ENCODE measurements around the gene S100A2.

The S100A2 gene

DNA sequence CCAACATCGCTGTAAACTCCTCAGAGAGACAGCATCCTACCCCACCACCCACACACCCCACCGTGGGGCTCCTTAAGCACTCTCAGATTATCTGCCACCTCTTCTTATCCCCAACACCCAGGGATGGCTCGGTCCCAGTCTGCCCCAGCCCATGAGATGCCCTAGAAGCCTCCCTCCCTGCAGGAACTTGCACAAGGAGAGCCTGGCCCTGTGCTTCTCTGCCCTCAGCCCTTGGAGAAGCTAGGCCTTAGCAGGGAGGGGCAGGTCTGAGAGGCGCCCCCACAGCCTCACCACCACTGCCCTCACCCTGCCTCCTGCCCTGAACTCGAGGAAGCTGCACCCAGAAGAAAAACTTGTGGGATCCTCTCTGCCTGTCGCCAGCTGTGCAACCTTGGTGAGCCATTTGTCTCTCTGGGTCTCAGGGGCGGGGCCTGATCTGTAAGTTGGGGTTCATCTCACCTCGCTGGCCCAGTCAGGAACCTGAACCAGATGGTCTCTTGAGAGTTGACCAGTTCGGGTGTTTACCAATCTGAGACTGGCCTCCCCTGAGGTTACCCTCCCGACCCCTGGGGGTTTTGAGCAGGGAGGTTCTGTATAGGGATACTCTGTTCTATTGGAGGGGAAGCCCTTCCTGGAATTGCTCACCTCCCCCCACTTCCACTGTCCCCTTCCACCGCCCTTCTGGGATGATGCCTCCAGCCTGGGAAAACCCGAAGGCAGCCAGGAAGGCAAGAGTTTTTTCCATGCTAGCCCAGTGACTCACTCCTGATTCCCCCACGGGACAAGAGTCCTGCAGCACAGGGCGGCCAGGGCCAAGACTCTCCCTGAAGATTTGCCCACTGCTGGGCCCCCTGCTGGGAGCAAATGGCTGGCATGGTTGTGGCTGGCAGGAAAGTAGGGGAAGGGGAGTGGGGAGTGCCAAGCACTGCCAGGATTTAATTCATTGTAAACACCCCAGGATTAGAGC is 16.6 kb downstream of the S100A2 start, which contains the start of gene S100A3:
Gene S100A3, minus strand, starts transcription at position 537 of the 967 bp plus-strand sequence. CDS start 773 bp downstream, outside the sequence.
- Histone ChIP-seq H2BK5ac (ENCODE audit: low read length) (peak within 1 kb of the TSS; percentile 89), H3K14ac (ENCODE audit: low read length) (peak within 1 kb of the TSS; percentile 85), H3K4me2 (ENCODE audit: insufficient read depth, low read length, poor library complexity, severe bottlenecking) (no peak within 1 kb of the TSS), H4K8ac (ENCODE audit: low read depth, low read length) (no peak within 1 kb of the TSS), H3K79me1 (ENCODE audit: low read depth, low read length) (no peaks in the 10 kb centered on the region), H3K27me3 (ENCODE audit: control insufficient read depth in 3 of 3, insufficient read depth in 3 of 3, low read depth in 1 of 3, low read length in 3 of 3) (peaks cover 0 to 33% (median 0%) of the 10 kb centered on the region in 3 experiments), H3K18ac (ENCODE audit: low read length) (peak within 1 kb of the TSS; percentile 88), H3K4me3 (ENCODE audit: low read length in 2 of 2) (no peak within 1 kb of the TSS), H3K4ac (ENCODE audit: low read length) (peak within 1 kb of the TSS; percentile 95), H3K4me1 (ENCODE audit: control insufficient read depth in 2 of 2, insufficient read depth in 1 of 2, low read depth in 1 of 2, low read length in 2 of 2) (peaks cover 13 to 37% of the 10 kb centered on the region in 2 donors), H2BK120ac (ENCODE audit: low read depth, low read length) (peak within 1 kb of the TSS; percentile 41), H2AK5ac (ENCODE audit: low read depth, low read length) (peak within 1 kb of the TSS; percentile 76), H3K23ac (ENCODE audit: low read depth, low read length, poor library complexity) (no peak within 1 kb of the TSS), H2BK15ac (ENCODE audit: low read length) (peak within 1 kb of the TSS; percentile 77), H3K27ac (replicated peaks; ENCODE audit: low read length) (no peak within 1 kb of the TSS), H3K9me3 (replicated peaks in 1 of 2; ENCODE audit: control insufficient read depth in 2 of 2, insufficient read depth in 1 of 2, low read depth in 1 of 2, low read length in 2 of 2) (no peaks in the 10 kb centered on the region), H4K91ac (ENCODE audit: low read depth, low read length, poor library complexity) (peak within 1 kb of the TSS; percentile 76), H2BK12ac (ENCODE audit: low read length) (peak within 1 kb of the TSS; percentile 97), H3K9ac (ENCODE audit: low read depth, low read length, poor library complexity) (no peak within 1 kb of the TSS), H2AFZ (ENCODE audit: low read length) (peak within 1 kb of the TSS; percentile 10), H3K36me3 (replicated peaks in 1 of 2; ENCODE audit: control insufficient read depth in 2 of 2, insufficient read depth in 2 of 2, low read length in 2 of 2) (no peaks in the 10 kb centered on the region)
- WGBS, 2 donors (ENCODE audit: extremely low coverage in 2 of 2, insufficient read length in 2 of 2, insufficient replicate concordance in 1 of 2): no CpG with 5 or more reads among the region's 14 CpGs
- DNase-seq (ENCODE audit: low spot score): no peak

DNA sequence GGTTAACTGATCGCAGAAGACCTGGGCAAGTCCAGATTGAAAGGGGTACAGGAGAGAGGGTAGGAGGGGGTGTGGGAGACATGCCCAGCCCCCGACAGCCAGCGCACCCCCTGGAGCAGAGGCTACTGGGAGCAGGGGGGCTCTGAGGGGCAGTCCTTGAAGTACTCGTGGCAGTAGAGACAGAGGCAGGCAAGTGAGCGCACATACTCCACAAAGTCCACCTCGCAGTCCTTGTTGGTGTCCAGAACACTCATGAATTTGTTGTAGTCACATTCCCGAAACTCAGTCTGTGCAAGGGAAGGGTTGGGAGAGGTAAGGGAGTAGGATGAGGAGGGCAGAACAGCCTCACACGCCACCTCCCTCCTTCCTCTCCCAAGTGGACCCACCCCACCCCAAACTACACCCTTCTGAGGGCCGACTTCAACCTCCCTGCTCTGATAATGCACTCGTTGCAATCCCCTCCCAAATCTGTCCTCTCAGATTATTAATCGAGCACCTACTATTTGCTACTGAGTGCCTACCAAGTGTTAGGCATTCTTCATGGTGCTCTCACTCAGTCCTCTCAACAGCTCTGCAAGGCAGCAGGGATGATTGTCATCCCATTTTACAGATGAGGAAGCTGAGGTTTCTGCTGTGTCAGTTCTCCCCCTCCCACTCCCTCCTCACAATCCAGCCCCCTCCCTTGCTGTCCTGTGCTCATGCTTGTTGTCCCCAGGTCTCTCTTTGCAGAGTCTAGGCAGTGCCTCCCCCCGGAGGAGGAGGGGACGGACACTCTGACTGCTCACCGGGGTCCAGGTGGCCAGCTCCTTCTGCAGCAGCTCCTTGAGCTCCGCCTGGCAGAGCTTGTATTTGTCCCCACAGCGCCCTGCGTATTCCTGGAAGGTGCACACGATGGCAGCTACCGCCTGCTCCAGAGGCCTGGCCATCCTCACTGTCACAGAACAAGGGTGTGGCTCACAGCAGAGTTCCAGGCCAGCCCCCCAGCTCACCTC is 17.8 kb downstream of the S100A2 start:
- H3K14ac ChIP-seq (ENCODE audit: low read length): peak overlapping the region; percentile 38
- peak overlapping the region; percentile 76 for H2AK5ac ChIP-seq (ENCODE audit: low read depth, low read length)
- no CpG with 5 or more reads among the region's 19 CpGs for WGBS, 2 donors (ENCODE audit: extremely low coverage in 2 of 2, insufficient read length in 2 of 2, insufficient replicate concordance in 1 of 2)
- peaks cover 13 to 32% of the 10 kb centered on the region in 2 donors for H3K4me1 ChIP-seq (ENCODE audit: control insufficient read depth in 2 of 2, insufficient read depth in 1 of 2, low read depth in 1 of 2, low read length in 2 of 2)
- peak overlapping the region; percentile 89 for H2BK5ac ChIP-seq (ENCODE audit: low read length)
- H2AFZ ChIP-seq (ENCODE audit: low read length): peak overlapping the region; percentile 76
- peaks cover 0 to 37% (median 0%) of the 10 kb centered on the region in 3 experiments for H3K27me3 ChIP-seq (ENCODE audit: control insufficient read depth in 3 of 3, insufficient read depth in 3 of 3, low read depth in 1 of 3, low read length in 3 of 3)
- H2BK12ac ChIP-seq (ENCODE audit: low read length): peak overlapping the region; percentile 79
- H4K91ac ChIP-seq (ENCODE audit: low read depth, low read length, poor library complexity): no peak overlapping the region
- no peak overlapping the region for H3K27ac ChIP-seq (replicated peaks; ENCODE audit: low read length)
- H3K23ac ChIP-seq (ENCODE audit: low read depth, low read length, poor library complexity): peak overlapping the region; percentile 47
- no peak overlapping the region for H3K4me2 ChIP-seq (ENCODE audit: insufficient read depth, low read length, poor library complexity, severe bottlenecking)
- H3K4ac ChIP-seq (ENCODE audit: low read length): peak overlapping the region; percentile 77
- no peaks in the 10 kb centered on the region for H3K9me3 ChIP-seq (replicated peaks in 1 of 2; ENCODE audit: control insufficient read depth in 2 of 2, insufficient read depth in 1 of 2, low read depth in 1 of 2, low read length in 2 of 2)
- no peak overlapping the region for H3K9ac ChIP-seq (ENCODE audit: low read depth, low read length, poor library complexity)
- DNase-seq (ENCODE audit: low spot score): no peak
- no peaks in the 10 kb centered on the region for H3K79me1 ChIP-seq (ENCODE audit: low read depth, low read length)
- peak overlapping the region; percentile 77 for H2BK15ac ChIP-seq (ENCODE audit: low read length)
- H3K4me3 ChIP-seq (ENCODE audit: low read length in 2 of 2): no peak overlapping the region
- H2BK120ac ChIP-seq (ENCODE audit: low read depth, low read length): peak overlapping the region; percentile 90
- H4K8ac ChIP-seq (ENCODE audit: low read depth, low read length): no peak overlapping the region
- peak overlapping the region; percentile 91 for H3K18ac ChIP-seq (ENCODE audit: low read length)
- no peaks in the 10 kb centered on the region for H3K36me3 ChIP-seq (replicated peaks in 1 of 2; ENCODE audit: control insufficient read depth in 2 of 2, insufficient read depth in 2 of 2, low read length in 2 of 2)

DNA sequence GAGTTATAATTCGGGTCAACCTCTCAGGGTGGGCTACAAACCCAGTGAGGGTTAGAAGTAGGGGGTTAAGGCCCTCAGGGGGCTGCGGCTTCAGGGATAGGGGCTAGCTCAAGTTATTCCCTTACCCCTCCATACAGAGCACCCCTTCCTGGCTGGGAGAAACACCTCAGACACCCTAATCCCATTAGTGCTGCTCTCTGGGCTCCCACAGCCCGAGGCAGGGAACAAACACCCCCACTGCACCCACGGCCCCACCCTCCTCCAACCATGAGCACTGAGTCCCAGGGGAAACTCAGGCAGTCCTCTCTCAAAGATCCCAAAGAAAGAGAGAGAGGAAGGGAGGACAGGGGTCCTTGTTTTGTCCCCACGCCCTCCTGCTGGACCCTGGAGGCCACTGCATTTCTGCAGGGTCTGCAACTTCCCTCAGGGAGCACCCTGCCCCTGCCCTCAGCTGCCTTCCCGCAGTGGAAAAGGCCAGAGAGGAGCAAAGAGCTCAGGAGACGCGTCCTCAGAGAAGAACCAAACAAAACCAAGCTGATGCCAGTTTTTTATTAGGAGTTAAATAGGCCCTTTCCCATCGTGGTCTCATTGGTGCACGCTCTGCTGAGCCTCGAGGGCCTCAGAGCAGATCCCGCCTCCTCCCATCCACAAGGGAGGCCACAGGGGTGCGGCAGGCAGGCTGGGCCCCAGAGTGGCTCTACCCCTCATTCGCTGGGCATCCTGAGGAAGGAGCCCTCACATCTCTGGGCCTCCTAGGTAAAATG is 18.7 kb downstream of the S100A2 start:
- peak overlapping the region; percentile 4 for H3K27ac ChIP-seq (replicated peaks; ENCODE audit: low read length)
- H2BK120ac ChIP-seq (ENCODE audit: low read depth, low read length): peak overlapping the region; percentile 90
- peak overlapping the region; percentile 89 for H2BK5ac ChIP-seq (ENCODE audit: low read length)
- no peak for DNase-seq (ENCODE audit: low spot score)
- H3K36me3 ChIP-seq (replicated peaks in 1 of 2; ENCODE audit: control insufficient read depth in 2 of 2, insufficient read depth in 2 of 2, low read length in 2 of 2): no peaks in the 10 kb centered on the region
- H2BK12ac ChIP-seq (ENCODE audit: low read length): peak overlapping the region; percentile 79
- H4K8ac ChIP-seq (ENCODE audit: low read depth, low read length): no peak overlapping the region
- H3K4me2 ChIP-seq (ENCODE audit: insufficient read depth, low read length, poor library complexity, severe bottlenecking): no peak overlapping the region
- H2BK15ac ChIP-seq (ENCODE audit: low read length): peak overlapping the region; percentile 76
- H3K4ac ChIP-seq (ENCODE audit: low read length): no peak overlapping the region
- peak overlapping the region; percentile 1 for H3K14ac ChIP-seq (ENCODE audit: low read length)
- no peak overlapping the region for H3K4me3 ChIP-seq (ENCODE audit: low read length in 2 of 2)
- H4K91ac ChIP-seq (ENCODE audit: low read depth, low read length, poor library complexity): peak overlapping the region; percentile 17
- peaks cover 13 to 31% of the 10 kb centered on the region in 2 donors for H3K4me1 ChIP-seq (ENCODE audit: control insufficient read depth in 2 of 2, insufficient read depth in 1 of 2, low read depth in 1 of 2, low read length in 2 of 2)
- no peaks in the 10 kb centered on the region for H3K79me1 ChIP-seq (ENCODE audit: low read depth, low read length)
- H3K9ac ChIP-seq (ENCODE audit: low read depth, low read length, poor library complexity): no peak overlapping the region
- whole genome bisulfite sequencing, 2 donors (ENCODE audit: extremely low coverage in 2 of 2, insufficient read length in 2 of 2, insufficient replicate concordance in 1 of 2): no CpG with 5 or more reads among the region's 14 CpGs
- peak overlapping the region; percentile 94 for H3K18ac ChIP-seq (ENCODE audit: low read length)
- H3K27me3 ChIP-seq (ENCODE audit: control insufficient read depth in 3 of 3, insufficient read depth in 3 of 3, low read depth in 1 of 3, low read length in 3 of 3): peaks cover 0 to 37% (median 0%) of the 10 kb centered on the region in 3 experiments
- H3K23ac ChIP-seq (ENCODE audit: low read depth, low read length, poor library complexity): peak overlapping the region; percentile 47
- peak overlapping the region; percentile 76 for H2AK5ac ChIP-seq (ENCODE audit: low read depth, low read length)
- H2AFZ ChIP-seq (ENCODE audit: low read length): peak overlapping the region; percentile 76
- H3K9me3 ChIP-seq (replicated peaks in 1 of 2; ENCODE audit: control insufficient read depth in 2 of 2, insufficient read depth in 1 of 2, low read depth in 1 of 2, low read length in 2 of 2): no peaks in the 10 kb centered on the region

All from neuronal stem cell (in vitro differentiated cells).